B cell (primary cell): ENCODE results near the gene PBX1. TPM values are rescaled to one million over a fixed set of nuclear protein-coding genes. Genes with fewer than 3 reads are reported as not detected.

Experiments used
- ATAC-seq: fragments of 200-7000 bp; cut with Tn5 transposase; one replicate; pipeline ENCODE4 v1.10.0; 2021; ENCODE audit warnings: low read depth, mild to moderate bottlenecking, moderate number of reproducible peaks, moderate library complexity
- CTCF ChIA-PET: fragments of 350-600 bp; sonication (Branson Sonifier 250); formaldehyde crosslinking; loops from one replicate; lab custom pipeline; 2021; ENCODE audit warnings: antibody characterized with exemption, inconsistent platforms; lab: Charles Lee
- POLR2A ChIA-PET: fragments of 350-600 bp; sonication (Branson Sonifier 250); formaldehyde crosslinking; loops from one replicate; lab custom pipeline; 2021; ENCODE audit warnings: antibody characterized with exemption; lab: Charles Lee
- DNase-seq: peaks from one replicate; pipeline ENCODE4 v3.0.0; 2013
- H2AFZ ChIP-seq: 2 replicates; pipeline ENCODE4 v1.6.1; 2012; ENCODE audit warnings: mild to moderate bottlenecking, low read depth, low read length; ENCODE audit not compliant: insufficient read depth, poor library complexity, severe bottlenecking
- H3K27ac ChIP-seq, 2 donors: 1 replicate in 1 of 2; 2 replicates in 1 of 2; pipeline ENCODE4 v1.5.1; 2012 to 2013; ENCODE audit warnings: low read length in 2 of 2, mild to moderate bottlenecking in 2 of 2, moderate library complexity in 1 of 2
- H3K27me3 ChIP-seq, 4 experiments: fragments of 200-600 bp in 1 of 4; sonication (generic) in 1 of 4; replicated peaks in 1 of 4; 1 replicate in 2 of 4; 2 replicates in 2 of 4; pipeline versions ENCODE4 v1.6.1 to v1.7.0; 2013 to 2016; ENCODE audit warnings: low read length in 3 of 4, mild to moderate bottlenecking in 2 of 4, mixed read lengths in 1 of 4, moderate library complexity in 1 of 4; ENCODE audit not compliant: insufficient read depth in 4 of 4, control insufficient read depth in 3 of 4; ENCODE audit errors: control extremely low read depth in 1 of 4
- H3K36me3 ChIP-seq, 2 experiments: replicated peaks in 1 of 2; 1 replicate in 1 of 2; 2 replicates in 1 of 2; pipeline versions ENCODE4 v1.6.1 to v1.7.1; 2013; ENCODE audit warnings: low read length in 1 of 2; ENCODE audit not compliant: insufficient read depth in 2 of 2, control insufficient read depth in 1 of 2; ENCODE audit errors: control extremely low read depth in 1 of 2, extremely low read depth in 1 of 2
- H3K4me1 ChIP-seq, 2 donors: fragments of 200-600 bp in 1 of 2; sonication (generic) in 1 of 2; 1 replicate in 1 of 2; 2 replicates in 1 of 2; pipeline versions ENCODE4 v1.5.1 to v1.6.1; 2013 to 2017; ENCODE audit warnings: low read length in 2 of 2; ENCODE audit not compliant: control insufficient read depth in 2 of 2, insufficient read depth in 2 of 2
- H3K4me2 ChIP-seq: replicated peaks from 2 replicates; pipeline ENCODE3; 2012; ENCODE audit warnings: mild to moderate bottlenecking, low read depth, low read length; ENCODE audit not compliant: poor library complexity, severe bottlenecking
- H3K4me3 ChIP-seq, 5 experiments: fragments of 200-600 bp in 1 of 5; sonication (generic) in 1 of 5; 1 replicate in 3 of 5; 2 replicates in 2 of 5; pipeline versions ENCODE4 v1.5.1 to v1.7.0; 2011 to 2016; ENCODE audit warnings: low read length in 4 of 5, mild to moderate bottlenecking in 4 of 5, low read depth in 2 of 5, control low read depth in 1 of 5, moderate library complexity in 1 of 5; ENCODE audit not compliant: insufficient read depth in 1 of 5; ENCODE audit errors: control extremely low read depth in 1 of 5, extremely low read depth in 1 of 5
- H3K79me2 ChIP-seq: fragments of 200-600 bp; sonication (generic); one replicate; pipeline ENCODE4 v1.6.0; 2016; ENCODE audit warnings: low read length; ENCODE audit not compliant: control insufficient read depth, insufficient read depth
- H3K9ac ChIP-seq: fragments of 200-600 bp; sonication (generic); 2 replicates; pipeline ENCODE4 v1.6.1; 2017; ENCODE audit warnings: mild to moderate bottlenecking, low read length, moderate library complexity
- H3K9me3 ChIP-seq, 3 donors: one replicate each; pipeline versions ENCODE4 v1.6.1 to v1.7.1; 2013; ENCODE audit warnings: low read length in 2 of 3; ENCODE audit not compliant: control insufficient read depth in 2 of 3, insufficient read depth in 1 of 3; ENCODE audit errors: control extremely low read depth in 1 of 3
- H4K20me1 ChIP-seq: 2 replicates; pipeline ENCODE4 v1.6.0; 2012; ENCODE audit warnings: mild to moderate bottlenecking, low read length; ENCODE audit not compliant: insufficient read depth, control insufficient read depth, poor library complexity, severe bottlenecking
- H3K27ac Mint-ChIP-seq: one replicate; pipeline ENCODE4 v1.8.0; 2021; ENCODE audit warnings: mixed read lengths
- H3K27me3 Mint-ChIP-seq: one replicate; pipeline ENCODE4 v1.8.0; 2021; ENCODE audit warnings: mixed read lengths
- H3K4me1 Mint-ChIP-seq: one replicate; pipeline ENCODE4 v1.8.0; 2021; ENCODE audit warnings: mixed read lengths
- H3K4me3 Mint-ChIP-seq: one replicate; pipeline ENCODE4 v1.8.0; 2021; ENCODE audit warnings: mixed read lengths
- H3K9me3 Mint-ChIP-seq: one replicate; pipeline ENCODE4 v1.8.0; 2022; ENCODE audit warnings: mixed read lengths; ENCODE audit not compliant: insufficient read depth
- CTCF ChIP-seq: fragments of 200-600 bp; IDR thresholded peaks from one replicate; pipeline ENCODE4 v1.8.0; 2022; ENCODE audit warnings: antibody characterized with exemption, mild to moderate bottlenecking
- EZH2 ChIP-seq: IDR thresholded peaks from 2 replicates; pipeline ENCODE4 v1.6.1; 2012; ENCODE audit warnings: borderline replicate concordance, low read depth, mild to moderate bottlenecking, moderate library complexity, low read length; ENCODE audit not compliant: insufficient read depth, poor library complexity, severe bottlenecking
- WGBS: methylation state at CpG from one replicate; pipeline ENCODE4 v1.1.5; 2013; ENCODE audit warnings: missing lambda C conversion rate; ENCODE audit not compliant: insufficient coverage; 5-methylcytosine and 5-hydroxymethylcytosine counted together
- intact Hi-C: fragments of 100-400 bp; cut with micrococcal nuclease; formaldehyde crosslinking; loops from one replicate; pipeline ENCODE4 v1.10.0; 2022
- polyA plus RNA-seq: library from polyadenylated mRNA; depleted of rRNA; stranded (reverse); fragments of >200 nt; gene quantifications from 2 replicates; pipeline ENCODE4 v1.2.3, GENCODE V29; 2012
- total RNA-seq, 2 donors: library from RNA; stranded (reverse); fragments of 120-200 nt in 1 of 2; gene quantifications; 1 replicate in 1 of 2; 2 replicates in 1 of 2; pipeline versions ENCODE4 v1.2.3 to v1.2.4, GENCODE V29; 2013 to 2022

PBX1 gene
- total and polyA plus RNA-seq, 2 donors (not counting 1 experiment from before 2014, with no cell fraction given) = 0.32 TPM; not detected in 1

DNA sequence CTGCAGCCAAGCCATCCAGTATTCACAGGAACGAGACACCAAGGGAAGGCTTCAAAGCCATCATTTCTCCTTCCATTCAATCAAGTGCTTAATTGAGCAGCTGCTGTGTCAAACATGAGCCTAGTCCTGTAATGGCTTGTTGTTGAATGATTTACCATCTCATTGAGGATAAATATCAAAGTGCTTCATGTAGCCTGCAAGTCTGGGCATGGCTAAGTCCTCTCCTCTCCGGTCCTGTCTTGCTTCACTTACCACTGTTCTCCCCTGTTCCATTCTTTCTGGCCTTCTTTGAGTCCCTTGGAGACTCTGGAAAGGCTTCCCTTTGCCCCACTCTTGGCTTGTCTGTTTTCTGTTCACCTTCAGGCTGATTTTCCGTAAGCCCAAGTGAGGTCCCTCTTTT is 279.8 kb downstream of the PBX1 start:
- ChIA-PET CTCF (no interaction called here), POLR2A (no interaction called here)
- no peak overlapping the region for H3K27ac Mint-ChIP-seq
- Histone ChIP-seq H4K20me1 (no peaks in the 10 kb centered on the region), H3K36me3 (no peaks in the 10 kb centered on the region), H3K79me2 (no peaks in the 10 kb centered on the region), H3K27me3 (no peaks in the 10 kb centered on the region), H3K4me2 (no peak overlapping the region), H2AFZ (no peak overlapping the region), H3K4me3 (no peak overlapping the region), H3K9ac (no peak overlapping the region), H3K4me1 (no peaks in the 10 kb centered on the region), H3K9me3 (no peaks in the 10 kb centered on the region), H3K27ac (no peak overlapping the region)
- DNase-seq (no peak), ATAC-seq (no peak)
- no peak overlapping the region for H3K4me3 Mint-ChIP-seq
- peaks cover 8% of the 10 kb centered on the region for H3K27me3 Mint-ChIP-seq
- no peaks in the 10 kb centered on the region for H3K4me1 Mint-ChIP-seq
- H3K9me3 Mint-ChIP-seq = no peaks in the 10 kb centered on the region
- TF ChIP-seq CTCF (no peak), EZH2 (no peak)
- WGBS = 75% methylated on average over 1 of the region's 3 CpGs
- intact Hi-C loops = no loop called here

DNA sequence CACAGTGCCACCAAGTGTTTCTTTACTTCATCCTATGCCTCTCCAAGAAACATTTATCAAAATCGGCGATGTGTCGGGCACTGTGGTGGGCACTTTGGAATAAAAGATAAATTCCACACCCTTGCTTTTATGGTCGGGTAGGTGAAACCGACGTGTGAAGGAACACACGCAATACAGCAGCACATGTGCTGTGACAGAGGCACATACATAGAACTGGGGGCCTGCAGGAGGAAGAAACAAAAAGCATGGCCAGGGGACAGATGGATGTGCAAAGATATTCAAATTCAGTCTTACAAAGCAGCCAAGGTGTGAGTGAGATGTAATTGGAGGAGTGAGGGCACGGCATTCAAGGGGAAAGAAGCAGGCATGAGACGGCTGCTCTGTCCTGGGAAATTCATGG is 282.0 kb downstream of the PBX1 start:
- Mint-ChIP-seq H3K4me1 (no peaks in the 10 kb centered on the region), H3K4me3 (no peak overlapping the region), H3K9me3 (no peaks in the 10 kb centered on the region), H3K27ac (no peak overlapping the region), H3K27me3 (peaks cover 8% of the 10 kb centered on the region)
- Histone ChIP-seq H3K9ac (no peak overlapping the region), H3K79me2 (no peaks in the 10 kb centered on the region), H2AFZ (no peak overlapping the region), H3K27ac (no peak overlapping the region), H4K20me1 (no peaks in the 10 kb centered on the region), H3K9me3 (no peaks in the 10 kb centered on the region), H3K27me3 (no peaks in the 10 kb centered on the region), H3K36me3 (no peaks in the 10 kb centered on the region), H3K4me3 (no peak overlapping the region), H3K4me2 (no peak overlapping the region), H3K4me1 (no peaks in the 10 kb centered on the region)
- ATAC-seq (no peak), DNase-seq (no peak)
- ChIA-PET CTCF (no interaction called here), POLR2A (no interaction called here)
- 94% methylated on average over 6 of the region's 9 CpGs for WGBS
- TF ChIP-seq EZH2 = no peak
- no peak for TF ChIP-seq CTCF
- intact Hi-C loops = no loop called here
